Liver (tissue), 9 donors: Measurements from ENCODE around the gene VENTX. TPM values are rescaled to one million over a fixed set of nuclear protein-coding genes. Genes with fewer than 3 reads are reported as not detected.

Source experiments
- DNase-seq: peaks from one replicate; pipeline ENCODE4 v3.0.0-alpha.2; 2017; ENCODE audit warnings: low spot score
- H3K27ac ChIP-seq, 2 donors: one replicate each; pipeline ENCODE4 v1.7.0; 2013; ENCODE audit warnings: inconsistent platforms in 2 of 2, low read length in 2 of 2, control low read depth in 1 of 2, low read depth in 1 of 2, mild to moderate bottlenecking in 1 of 2
- H3K27me3 ChIP-seq, 4 donors: one replicate each; pipeline versions ENCODE4 v1.6.1 to v1.7.0; 2013; ENCODE audit warnings: low read length in 3 of 4, inconsistent platforms in 1 of 4, mild to moderate bottlenecking in 1 of 4, moderate library complexity in 1 of 4; ENCODE audit not compliant: control insufficient read depth in 4 of 4, insufficient read depth in 4 of 4
- H3K36me3 ChIP-seq, 4 donors: one replicate each; pipeline versions ENCODE4 v1.6.1 to v1.7.0; 2013; ENCODE audit warnings: low read length in 3 of 4, mild to moderate bottlenecking in 3 of 4, low read depth in 1 of 4, moderate library complexity in 1 of 4; ENCODE audit not compliant: control insufficient read depth in 4 of 4, insufficient read depth in 3 of 4
- H3K4me1 ChIP-seq, 4 donors: one replicate each; pipeline versions ENCODE4 v1.6.1 to v1.7.0; 2013; ENCODE audit warnings: low read length in 3 of 4, mild to moderate bottlenecking in 3 of 4, moderate library complexity in 1 of 4; ENCODE audit not compliant: control insufficient read depth in 4 of 4, insufficient read depth in 4 of 4
- H3K4me3 ChIP-seq, 3 donors: one replicate each; pipeline versions ENCODE4 v1.6.1 to v1.7.0; 2013; ENCODE audit warnings: low read length in 3 of 3, control low read depth in 1 of 3, low read depth in 1 of 3, mild to moderate bottlenecking in 1 of 3
- H3K9ac ChIP-seq, 2 donors: one replicate each; pipeline ENCODE4 v1.7.0; 2013; ENCODE audit warnings: low read length in 2 of 2, mild to moderate bottlenecking in 2 of 2, moderate library complexity in 2 of 2, control low read depth in 1 of 2, low read depth in 1 of 2
- H3K9me3 ChIP-seq, 4 donors: one replicate each; pipeline versions ENCODE4 v1.6.1 to v1.7.0; 2013; ENCODE audit warnings: low read length in 3 of 4; ENCODE audit not compliant: control insufficient read depth in 4 of 4
- ATF3 ChIP-seq: IDR thresholded peaks from 2 replicates; pipeline ENCODE4 v1.6.1; 2016; ENCODE audit warnings: antibody characterized with exemption
- EGR1 ChIP-seq, 2 donors: IDR thresholded peaks; 2 replicates each; pipeline ENCODE4 v1.6.1; 2016 to 2018; ENCODE audit warnings: antibody characterized with exemption in 2 of 2, low read depth in 2 of 2
- FOXA1 ChIP-seq: IDR thresholded peaks from 2 replicates; pipeline ENCODE4 v1.6.1; 2016; ENCODE audit warnings: antibody characterized with exemption
- GABPA ChIP-seq, 2 donors: IDR thresholded peaks in 1 of 2; conservative IDR thresholded peaks in 1 of 2; 2 replicates each; pipeline ENCODE4 v1.6.1; 2016; ENCODE audit warnings: antibody characterized with exemption in 2 of 2, mild to moderate bottlenecking in 1 of 2, moderate library complexity in 1 of 2
- HNF4A ChIP-seq, 2 donors: conservative IDR thresholded peaks; 2 replicates each; pipeline ENCODE4 v1.6.1; 2016; ENCODE audit warnings: antibody characterized with exemption in 2 of 2, mild to moderate bottlenecking in 2 of 2
- HNF4G ChIP-seq: IDR thresholded peaks from 2 replicates; pipeline ENCODE4 v1.6.1; 2016; ENCODE audit warnings: antibody characterized with exemption
- JUND ChIP-seq, 2 donors: IDR thresholded peaks; 2 replicates each; pipeline ENCODE4 v1.6.1; 2016; ENCODE audit warnings: antibody characterized with exemption in 2 of 2
- NR2F2 ChIP-seq: IDR thresholded peaks from 2 replicates; pipeline ENCODE4 v1.6.1; 2016; ENCODE audit warnings: antibody characterized with exemption
- RAD21 ChIP-seq, 2 donors: IDR thresholded peaks; 2 replicates each; pipeline ENCODE4 v1.6.1; 2016; ENCODE audit warnings: antibody characterized with exemption in 2 of 2, mild to moderate bottlenecking in 2 of 2
- REST ChIP-seq: IDR thresholded peaks from 2 replicates; pipeline ENCODE4 v1.6.1; 2016; ENCODE audit warnings: antibody characterized with exemption, mild to moderate bottlenecking
- RXRA ChIP-seq, 2 donors: IDR thresholded peaks; 2 replicates each; pipeline ENCODE4 v1.6.1; 2017 to 2018; ENCODE audit warnings: antibody characterized with exemption in 2 of 2, mild to moderate bottlenecking in 1 of 2
- SP1 ChIP-seq: IDR thresholded peaks from 2 replicates; pipeline ENCODE4 v1.6.1; 2018; ENCODE audit warnings: antibody characterized with exemption, mild to moderate bottlenecking
- TAF1 ChIP-seq: conservative IDR thresholded peaks from 2 replicates; pipeline ENCODE4 v1.6.1; 2016; ENCODE audit warnings: antibody characterized with exemption, mild to moderate bottlenecking
- YY1 ChIP-seq: IDR thresholded peaks from 2 replicates; pipeline ENCODE4 v1.6.1; 2016; ENCODE audit warnings: antibody characterized with exemption, mild to moderate bottlenecking
- WGBS: extraction: QIAGEN DNeasy Blood & Tissue Kit; methylation state at CpG from one replicate; pipeline ENCODE4 v1.1.7; 2013; 5-methylcytosine and 5-hydroxymethylcytosine counted together
- polyA plus RNA-seq, 2 donors: library from polyadenylated mRNA; stranded (reverse) in 1 of 2; unstranded in 1 of 2; fragments of 200-250 nt in 1 of 2; fragments of >200 nt in 1 of 2; fragmentation: Nextera tagmentation in 1 of 2; extraction: Ambion mirVana in 1 of 2; gene quantifications; one replicate each; pipeline versions ENCODE4 v1.2.1 to v1.2.3, GENCODE V29; 2013 to 2015
- total RNA-seq, 2 donors: library from RNA; depleted of rRNA; stranded (reverse); fragments of >200 nt; gene quantifications; one replicate each; pipeline ENCODE4 v1.2.3, GENCODE V29; 2014
- donor health status: healthy.
- donor health status: healthy.
- donor health status: healthy.
- donor health status: healthy.
- donor health status: healthy.

The VENTX gene
- total and polyA plus RNA-seq, 4 donors = 0.05 to 0.25 (median 0.09) TPM

- no peaks in the 10 kb centered on the region for H3K4me1 ChIP-seq
- no peak for DNase-seq
- H3K4me3 ChIP-seq = no peak overlapping the region
- TF ChIP-seq JUND (IDR thresholded peaks at IDR 0.05) = no peak
- TF ChIP-seq YY1 = no peak
- no peak for TF ChIP-seq RAD21 (IDR thresholded peaks at IDR 0.05)
- TF ChIP-seq RXRA (IDR thresholded peaks at IDR 0.05) = no peak
- TF ChIP-seq ATF3 = no peak
- no peak for TF ChIP-seq TAF1
- TF ChIP-seq HNF4G = no peak
- TF ChIP-seq GABPA (IDR thresholded peaks at IDR 0.05 in 1 of 2, conservative IDR thresholded peaks at IDR 0.05 in 1 of 2) = no peak
- no peak for TF ChIP-seq SP1
- TF ChIP-seq EGR1 (IDR thresholded peaks at IDR 0.05; ENCODE audit: low read depth in 2 of 2) = no peak
- TF ChIP-seq NR2F2 = no peak
- no peak for TF ChIP-seq HNF4A (conservative IDR thresholded peaks at IDR 0.05)
- no peak for TF ChIP-seq REST
- no peak overlapping the region for H3K27ac ChIP-seq
- no peaks in the 10 kb centered on the region for H3K27me3 ChIP-seq
- H3K36me3 ChIP-seq = peaks cover 0 to 16% (median 0%) of the 10 kb centered on the region in 4 donors
- H3K9ac ChIP-seq = no peak overlapping the region
- WGBS = 85% methylated on average over 54 of the region's 54 CpGs
- no peaks in the 10 kb centered on the region for H3K9me3 ChIP-seq
These were observed 38.8 kb upstream of the VENTX start for GRCh38 chr10:133198621-133199487.

- Histone ChIP-seq H3K27me3 (no peaks in the 10 kb centered on the region), H3K9ac (no peak overlapping the region), H3K4me3 (no peak overlapping the region), H3K36me3 (peaks cover 0 to 19% (median 0%) of the 10 kb centered on the region in 4 donors), H3K4me1 (no peaks in the 10 kb centered on the region), H3K9me3 (no peaks in the 10 kb centered on the region), H3K27ac (no peak overlapping the region)
- TF ChIP-seq ATF3 (no peak), RAD21 (IDR thresholded peaks at IDR 0.05) (no peak), REST (no peak), FOXA1 (no peak)
- 89% methylated on average over 13 of the region's 13 CpGs for WGBS
- no peak for DNase-seq
These were observed 38.2 kb upstream of the VENTX start for GRCh38 chr10:133199488-133199885.
